ENCODE data around the gene IFNGR1.
A peak's percentile ranks its signal among the peaks of the same experiment; 100 is the strongest.
"Not testable (repeated sequence)": the region's sequence is repeated elsewhere in the genome, so short reads cannot be mapped to it uniquely, and the experiment has no call there.

The IFNGR1 gene

GRCh38 chr6:137218917-137219663 is at the start of gene IFNGR1:
Gene IFNGR1, minus strand, starts transcription at chr6:137219385. Its CDS starts 58 bp downstream, at chr6:137219327.
- peak; percentile 97 for DNase-seq (ENCODE audit: low spot score)
- FAIRE-seq = no peak

- no peak for DNase-seq (ENCODE audit: low spot score)
- no peak for FAIRE-seq
Measured at GRCh38 chr6:137268911-137269310, 49.7 kb upstream of the IFNGR1 start.

GRCh38 chr6:137266309-137266586 is 47.1 kb upstream of the IFNGR1 start:
- no peak for DNase-seq (ENCODE audit: low spot score)
- FAIRE-seq = no peak

- no peak for FAIRE-seq
- DNase-seq (ENCODE audit: low spot score) = no peak
Measured at GRCh38 chr6:137265561-137266308, 46.5 kb upstream of the IFNGR1 start.

- FAIRE-seq (no peak), DNase-seq (ENCODE audit: low spot score) (no peak)
Measured at GRCh38 chr6:137264311-137265075, 45.3 kb upstream of the IFNGR1 start.

- DNase-seq (ENCODE audit: low spot score) (no peak), FAIRE-seq (no peak)
Measured at GRCh38 chr6:137261761-137262160, 42.6 kb upstream of the IFNGR1 start.

- FAIRE-seq (no peak), DNase-seq (ENCODE audit: low spot score) (no peak)
Measured at GRCh38 chr6:137261361-137261760, 42.2 kb upstream of the IFNGR1 start.

GRCh38 chr6:137260217-137260616 is 41.0 kb upstream of the IFNGR1 start:
- DNase-seq (ENCODE audit: low spot score) = no peak
- FAIRE-seq = no peak

- DNase-seq (ENCODE audit: low spot score) = peak; percentile 20
- FAIRE-seq = peak; percentile 76
Measured at GRCh38 chr6:137259349-137259748, 40.2 kb upstream of the IFNGR1 start.

- FAIRE-seq (no peak), DNase-seq (ENCODE audit: low spot score) (no peak)
Measured at GRCh38 chr6:137258170-137258569, 39.0 kb upstream of the IFNGR1 start.

- no peak for FAIRE-seq
- DNase-seq (ENCODE audit: low spot score) = no peak
Measured at GRCh38 chr6:137256350-137257103, 37.3 kb upstream of the IFNGR1 start.

GRCh38 chr6:137254966-137255365 is 35.8 kb upstream of the IFNGR1 start:
- no peak for FAIRE-seq
- DNase-seq (ENCODE audit: low spot score) = no peak

GRCh38 chr6:137254430-137254829 is 35.2 kb upstream of the IFNGR1 start:
- not testable (repeated sequence) for DNase-seq (ENCODE audit: low spot score); FAIRE-seq

GRCh38 chr6:137248702-137249101 is 29.5 kb upstream of the IFNGR1 start:
- DNase-seq (ENCODE audit: low spot score) = no peak
- FAIRE-seq = no peak

GRCh38 chr6:137247724-137248123 is 28.5 kb upstream of the IFNGR1 start:
- DNase-seq (ENCODE audit: low spot score) (no peak), FAIRE-seq (no peak)

- no peak for DNase-seq (ENCODE audit: low spot score)
- FAIRE-seq = no peak
Measured at GRCh38 chr6:137246791-137247202, 27.6 kb upstream of the IFNGR1 start.

- no peak for FAIRE-seq
Measured at GRCh38 chr6:137246164-137246563, 27.0 kb upstream of the IFNGR1 start.

GRCh38 chr6:137241481-137242038 is 22.4 kb upstream of the IFNGR1 start:
- FAIRE-seq (no peak), DNase-seq (ENCODE audit: low spot score) (no peak)

More at GRCh38 chr6:137246164-137246563, 27.0 kb upstream of the IFNGR1 start:
- no peak for DNase-seq (ENCODE audit: low spot score)

- no peak for FAIRE-seq
Measured at GRCh38 chr6:137240168-137240567, 21.0 kb upstream of the IFNGR1 start.

GRCh38 chr6:137237413-137238170 is 18.4 kb upstream of the IFNGR1 start:
- no peak for DNase-seq (ENCODE audit: low spot score)

More at GRCh38 chr6:137240168-137240567, 21.0 kb upstream of the IFNGR1 start:
- no peak for DNase-seq (ENCODE audit: low spot score)

More at GRCh38 chr6:137237413-137238170, 18.4 kb upstream of the IFNGR1 start:
- FAIRE-seq = no peak
